H1 (cell line): ENCODE measurements around the gene TRIM40. TPM values are rescaled to one million over a fixed set of nuclear protein-coding genes. Genes with fewer than 3 reads are reported as not detected.

Source experiments
- CTCF ChIA-PET: fragments of 300-600 bp; sonication (Branson Sonifier 250); formaldehyde crosslinking; loops from one replicate; lab custom pipeline; 2021; ENCODE audit not compliant: partially characterized antibody; lab: Charles Lee
- POLR2A ChIA-PET: fragments of 300-600 bp; sonication (Branson Sonifier 250); formaldehyde crosslinking; loops from one replicate; lab custom pipeline; 2021; ENCODE audit warnings: inconsistent platforms; ENCODE audit not compliant: partially characterized antibody; lab: Charles Lee
- DNase-seq, 2 experiments: peaks; one replicate each; pipeline versions ENCODE4 v3.0.0 to v3.0.0-alpha.2; 2010 to 2022; ENCODE audit warnings: low spot score in 2 of 2, low read depth in 1 of 2, mixed read lengths in 1 of 2
- FAIRE-seq: peaks from 2 replicates; lab custom pipeline; 2011; peaks lifted over from hg19 to GRCh38; lab: Jason Lieb, UNC
- H2AFZ ChIP-seq: 2 replicates; pipeline ENCODE4 v1.8.1; 2012; ENCODE audit warnings: low read length, inconsistent platforms
- H2AK5ac ChIP-seq: 2 replicates; pipeline ENCODE4 v1.6.1; 2013; ENCODE audit warnings: low read depth, low read length
- H2BK120ac ChIP-seq: replicated peaks from 2 replicates; pipeline ENCODE3; 2013; ENCODE audit warnings: low read depth, low read length, inconsistent platforms
- H2BK12ac ChIP-seq: 2 replicates; pipeline ENCODE4 v1.6.1; 2013; ENCODE audit warnings: low read depth, low read length
- H2BK15ac ChIP-seq: 2 replicates; pipeline ENCODE4 v1.6.1; 2013; ENCODE audit warnings: low read length
- H2BK20ac ChIP-seq: 2 replicates; pipeline ENCODE4 v1.6.1; 2013; ENCODE audit warnings: low read length
- H2BK5ac ChIP-seq: 2 replicates; pipeline ENCODE4 v1.6.1; 2013; ENCODE audit warnings: low read depth, low read length
- H3K14ac ChIP-seq: 2 replicates; pipeline ENCODE4 v1.6.1; 2013; ENCODE audit warnings: inconsistent platforms; ENCODE audit not compliant: insufficient read length
- H3K18ac ChIP-seq: 2 replicates; pipeline ENCODE4 v1.6.1; 2013; ENCODE audit warnings: low read length; ENCODE audit errors: extremely low read depth
- H3K23ac ChIP-seq: 2 replicates; pipeline ENCODE4 v1.6.1; 2013; ENCODE audit warnings: inconsistent platforms; ENCODE audit not compliant: insufficient read length
- H3K23me2 ChIP-seq: 2 replicates; pipeline ENCODE4 v1.6.1; 2013; ENCODE audit warnings: low read depth, low read length
- H3K27ac ChIP-seq: 2 replicates; pipeline ENCODE4 v1.6.1; 2011; ENCODE audit warnings: low read depth, low read length, inconsistent platforms
- H3K27me3 ChIP-seq, 4 experiments: replicated peaks in 1 of 4; 1 replicate in 1 of 4; 2 replicates in 3 of 4; pipeline versions ENCODE4 v1.6.1 to v1.8.1; 2011 to 2013; ENCODE audit warnings: low read length in 3 of 4, mild to moderate bottlenecking in 3 of 4, inconsistent platforms in 2 of 4, mixed read lengths in 2 of 4, moderate library complexity in 1 of 4; ENCODE audit not compliant: control insufficient read depth in 3 of 4, insufficient read depth in 3 of 4; ENCODE audit errors: extremely low read depth in 1 of 4
- H3K36me3 ChIP-seq, 4 experiments: 2 replicates each; pipeline versions ENCODE4 v1.6.1 to v1.8.1; 2011 to 2013; ENCODE audit warnings: mild to moderate bottlenecking in 4 of 4, low read length in 3 of 4, moderate library complexity in 2 of 4, control low read depth in 1 of 4, inconsistent platforms in 1 of 4; ENCODE audit not compliant: insufficient read depth in 4 of 4, control insufficient read depth in 2 of 4
- H3K4ac ChIP-seq: replicated peaks from 2 replicates; pipeline ENCODE3; 2013; ENCODE audit warnings: low read length, low read depth, mixed read lengths, inconsistent platforms; ENCODE audit not compliant: insufficient read length
- H3K4me1 ChIP-seq, 4 experiments: replicated peaks in 1 of 4; 1 replicate in 1 of 4; 2 replicates in 3 of 4; pipeline versions ENCODE4 v1.6.1 to v1.8.1; 2011 to 2013; ENCODE audit warnings: low read length in 3 of 4, inconsistent platforms in 2 of 4, mixed read lengths in 1 of 4; ENCODE audit not compliant: insufficient read depth in 4 of 4, control insufficient read depth in 3 of 4
- H3K4me2 ChIP-seq, 2 experiments: 2 replicates each; pipeline versions ENCODE4 v1.6.1 to v1.8.1; 2011 to 2013; ENCODE audit warnings: low read depth in 2 of 2, low read length in 2 of 2, control low read depth in 1 of 2, inconsistent platforms in 1 of 2, mild to moderate bottlenecking in 1 of 2; ENCODE audit not compliant: insufficient read depth in 1 of 2
- H3K4me3 ChIP-seq, 4 experiments: fragments of 200-600, 300-600 bp in 1 of 4; sonication (generic), shearing (Covaris generic), sonication (Bioruptor Twin) in 1 of 4; 2 replicates each; pipeline versions ENCODE4 v1.5.1 to v1.8.1; 2011 to 2016; ENCODE audit warnings: low read length in 4 of 4, low read depth in 3 of 4, control low read depth in 2 of 4, inconsistent platforms in 2 of 4, mild to moderate bottlenecking in 2 of 4, mixed read lengths in 1 of 4, moderate library complexity in 1 of 4; ENCODE audit not compliant: insufficient read depth in 2 of 4; ENCODE audit errors: extremely low read depth in 1 of 4
- H3K56ac ChIP-seq: replicated peaks from 2 replicates; pipeline ENCODE3; 2013; ENCODE audit warnings: low read depth, mild to moderate bottlenecking, mixed read lengths, low read length, inconsistent platforms; ENCODE audit not compliant: insufficient read length
- H3K79me1 ChIP-seq: 2 replicates; pipeline ENCODE4 v1.6.1; 2013; ENCODE audit warnings: low read depth, low read length, control low read depth
- H3K79me2 ChIP-seq, 2 experiments: 2 replicates each; pipeline versions ENCODE4 v1.6.1 to v1.8.1; 2012 to 2013; ENCODE audit warnings: low read length in 2 of 2, mild to moderate bottlenecking in 2 of 2, inconsistent platforms in 1 of 2; ENCODE audit not compliant: insufficient read depth in 2 of 2, control insufficient read depth in 1 of 2
- H3K9ac ChIP-seq, 4 experiments: replicated peaks in 1 of 4; 1 replicate in 1 of 4; 2 replicates in 3 of 4; pipeline versions ENCODE4 v1.6.1 to v1.8.1; 2011 to 2013; ENCODE audit warnings: low read depth in 3 of 4, low read length in 3 of 4, control low read depth in 2 of 4, mild to moderate bottlenecking in 2 of 4, moderate library complexity in 2 of 4, inconsistent platforms in 1 of 4; ENCODE audit errors: extremely low read depth in 1 of 4
- H3K9me3 ChIP-seq, 2 experiments: 2 replicates each; pipeline versions ENCODE4 v1.6.1 to v1.8.1; 2012 to 2013; ENCODE audit warnings: mild to moderate bottlenecking in 2 of 2, moderate library complexity in 2 of 2, control low read depth in 1 of 2, inconsistent platforms in 1 of 2, low read depth in 1 of 2, low read length in 1 of 2, mixed read lengths in 1 of 2; ENCODE audit not compliant: insufficient read depth in 2 of 2
- H4K20me1 ChIP-seq, 2 experiments: replicated peaks in 1 of 2; 2 replicates each; pipeline versions ENCODE3 to v1.8.1; 2011 to 2013; ENCODE audit warnings: inconsistent platforms in 2 of 2, low read length in 2 of 2, mild to moderate bottlenecking in 1 of 2; ENCODE audit not compliant: insufficient read depth in 2 of 2, control insufficient read depth in 1 of 2
- H4K5ac ChIP-seq: 2 replicates; pipeline ENCODE4 v1.6.1; 2013; ENCODE audit warnings: low read length, low read depth, mixed read lengths, inconsistent platforms; ENCODE audit not compliant: insufficient read length
- H4K8ac ChIP-seq: 2 replicates; pipeline ENCODE4 v1.8.0; 2013; ENCODE audit warnings: mild to moderate bottlenecking, moderate library complexity, low read length, inconsistent platforms; ENCODE audit not compliant: insufficient read depth; ENCODE audit errors: extremely low read depth
- H4K91ac ChIP-seq: replicated peaks from 2 replicates; pipeline ENCODE3; 2013; ENCODE audit warnings: low read length, mixed read lengths, inconsistent platforms; ENCODE audit not compliant: insufficient read length
- CBX5 ChIP-seq: fragments of 300-800, 300-1000 bp; sonication (generic); IDR thresholded peaks from 2 replicates; pipeline ENCODE4 v1.7.1; 2016; ENCODE audit warnings: antibody characterized with exemption, low read length, low read depth
- KDM5A ChIP-seq: fragments of 200-600 bp; IDR thresholded peaks from 2 replicates; pipeline ENCODE4 v1.7.1; 2012; ENCODE audit warnings: mild to moderate bottlenecking, low read length, inconsistent platforms, mixed read lengths
- WGBS, 2 experiments: shearing (Covaris generic) in 1 of 2; methylation state at CpG; one replicate each; pipeline versions ENCODE4 v1.1.6 to v1.1.7; 2013 to 2015; ENCODE audit warnings: low lambda C conversion rate in 2 of 2, mixed read lengths in 2 of 2, inconsistent platforms in 1 of 2, low coverage in 1 of 2, missing lambda C conversion rate in 1 of 2; ENCODE audit not compliant: insufficient replicate concordance in 2 of 2, insufficient coverage in 1 of 2, insufficient read length in 1 of 2; ENCODE audit errors: extremely low coverage in 1 of 2, missing lambda C conversion rate in 1 of 2; 5-methylcytosine and 5-hydroxymethylcytosine counted together
- polyA plus RNA-seq, 7 experiments: library from polyadenylated mRNA; depleted of rRNA in 3 of 7; stranded (reverse) in 5 of 7; unstranded in 2 of 7; fragments of >200 nt in 5 of 7; fragments of 200-250 nt in 2 of 7; gene quantifications; 1 replicate in 5 of 7; 2 replicates in 1 of 7; 4 replicates in 1 of 7; pipeline versions ENCODE4 v1.2.1 to v1.2.3, GENCODE V29; 2011 to 2013; ENCODE audit warnings: missing spikeins in 2 of 7, mixed read lengths in 2 of 7
- total RNA-seq: library from RNA; stranded (reverse); fragmentation: NEBNext Ultra II Directional; extraction: Animal tissue kit (Norgen Biotek cat#: 25700); gene quantifications from 2 replicates; pipeline ENCODE4 v1.2.1, GENCODE V29; 2021

TRIM40 gene
- total and polyA plus RNA-seq, 2 of the 8 experiments (the other 6 are each of a cell fraction or from before 2014, with no cell fraction given), result not detected

DNA sequence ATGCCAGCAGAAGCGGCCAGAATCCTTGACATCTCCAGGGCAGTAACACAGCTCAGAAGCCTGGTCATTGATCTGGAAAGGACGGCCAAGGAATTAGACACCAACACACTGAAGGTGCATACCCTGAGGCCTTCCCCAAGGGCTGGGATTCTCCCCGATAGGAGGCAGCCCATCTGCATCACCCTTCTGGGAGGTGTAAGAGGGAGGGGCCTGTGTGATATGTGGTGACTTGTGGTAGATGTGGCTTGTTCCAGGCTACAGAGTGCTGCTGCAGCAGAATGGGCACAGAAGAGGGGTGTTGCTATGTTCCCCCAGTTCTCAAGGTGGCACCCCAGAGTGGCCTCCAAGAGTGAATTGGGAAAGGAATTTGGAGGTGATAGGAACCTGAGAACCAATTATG lies 11.2 kb downstream of the TRIM40 start:
- WGBS, 2 experiments, result 89% methylated on average over 3 of the region's 3 CpGs; no CpG with 5 or more reads in 1 of the 2 experiments
- no peak for FAIRE-seq

More for the DNA sequence above, 11.2 kb downstream of the TRIM40 start:
- Histone ChIP-seq H3K4me1 (peaks cover 0 to 4% (median 0%) of the 10 kb centered on the region in 4 experiments; a peak in 2 of 7 replicates), H4K20me1 (no peaks in the 10 kb centered on the region), H3K79me2 (no peaks in the 10 kb centered on the region), H3K56ac (no peak overlapping the region), H2AK5ac (no peak overlapping the region), H3K27me3 (no peaks in the 10 kb centered on the region; a peak in 1 of 7 replicates), H2AFZ (0 out of 2 replicates have a peak overlapping the region, but pooled peaks have one; percentile 28), H3K79me1 (no peaks in the 10 kb centered on the region), H3K36me3 (no peaks in the 10 kb centered on the region), H3K4me2 (no peak overlapping the region), H2BK12ac (no peak overlapping the region), H3K9ac (no peak overlapping the region), H3K14ac (no peak overlapping the region), H3K23me2 (peaks cover 2% of the 10 kb centered on the region; the same call in 1 of the 2 replicates), H3K18ac (no peak overlapping the region), H3K4me3 (no peak overlapping the region), H3K23ac (no peak overlapping the region), H2BK15ac (no peak overlapping the region), H4K5ac (no peak overlapping the region), H3K4ac (no peak overlapping the region), H3K27ac (no peak overlapping the region), H3K9me3 (no peaks in the 10 kb centered on the region), H4K91ac (no peak overlapping the region), H2BK120ac (no peak overlapping the region), H2BK5ac (no peak overlapping the region), H2BK20ac (no peak overlapping the region), H4K8ac (0 out of 2 replicates have a peak overlapping the region, but pooled peaks have one; percentile 41)
- ChIA-PET CTCF (interaction anchor here (0.7 to 5.4 kb wide), 5 partner anchors 8 to 42 kb away, joined by 3 to 27 read pairs (median 4); no protein-coding TSS in a partner anchor), POLR2A (no interaction called here)
- TF ChIP-seq CBX5 (no peak), KDM5A (no peak)
- DNase-seq, result no peak
